T47D (cell line): ENCODE data around the gene DACT2.
A peak's percentile ranks its signal among the peaks of the same experiment; 100 is the strongest.
"Not testable (repeated sequence)": the region's sequence is repeated elsewhere in the genome, so short reads cannot be mapped to it uniquely, and the experiment has no call there.

Experiments
- DNase-seq, 2 experiments: peaks; one replicate each; pipeline versions ENCODE4 v3.0.0 to v3.0.0-alpha.2; 2011 to 2012; ENCODE audit warnings: low read depth in 1 of 2, low spot score in 1 of 2
- JUND ChIP-seq: IDR thresholded peaks from 2 replicates; pipeline ENCODE4 v1.6.1; 2012; ENCODE audit warnings: low read depth
- in situ Hi-C: cut with HindIII; loops from 2 replicates; pipeline ENCODE4 v1.10.0; 2016; ENCODE audit warnings: low sequenced_read_pairs, low pct_unique_long_range_greater_than_20kb

Gene DACT2

DNA sequence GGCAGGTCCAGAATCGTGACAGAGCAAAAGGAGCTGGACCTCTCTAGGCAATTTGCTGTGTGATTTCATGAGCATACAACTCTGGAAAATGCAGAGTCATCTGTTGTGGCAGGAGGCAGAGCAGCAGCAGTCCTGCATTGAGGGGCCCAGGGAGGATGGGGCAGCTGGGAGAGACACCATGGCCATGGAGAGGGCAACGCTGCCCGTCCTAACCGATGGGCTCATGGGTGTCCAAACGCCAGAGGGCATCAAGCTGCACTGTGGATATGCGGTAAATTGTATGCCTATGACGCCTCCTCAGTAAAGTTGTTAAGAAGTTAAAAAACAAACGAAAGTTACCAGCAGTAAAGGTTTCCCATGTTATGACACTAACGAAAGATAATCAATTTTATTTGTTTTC lies 42.2 kb upstream of the DACT2 start:
- no peak for TF ChIP-seq JUND
- in situ Hi-C loops, result no loop called here

DNA sequence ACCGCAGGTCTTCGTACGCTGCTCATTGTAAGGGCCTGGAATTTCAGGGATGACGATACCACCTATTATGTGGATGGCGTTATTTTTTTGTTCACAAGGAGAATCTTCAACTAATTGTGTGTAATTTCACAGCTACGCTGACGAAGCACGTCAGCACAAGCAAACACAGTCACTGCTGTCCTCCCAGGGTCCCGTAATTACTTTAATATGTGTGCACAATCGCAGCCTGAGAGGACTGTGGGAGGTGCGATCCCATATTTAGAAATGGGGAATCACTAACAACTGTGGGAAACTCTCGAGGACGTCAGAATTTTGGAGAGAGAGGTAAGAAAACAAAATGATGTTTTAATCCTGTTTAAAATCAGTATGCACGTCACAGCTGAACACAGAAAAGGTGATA lies 40.2 kb upstream of the DACT2 start:
- TF ChIP-seq JUND, result no peak
- DNase-seq, result peak in 1 of 2 experiments; percentile 10
- in situ Hi-C loops, result no loop called here

More for the DNA sequence above, 42.2 kb upstream of the DACT2 start:
- no peak for DNase-seq

DNA sequence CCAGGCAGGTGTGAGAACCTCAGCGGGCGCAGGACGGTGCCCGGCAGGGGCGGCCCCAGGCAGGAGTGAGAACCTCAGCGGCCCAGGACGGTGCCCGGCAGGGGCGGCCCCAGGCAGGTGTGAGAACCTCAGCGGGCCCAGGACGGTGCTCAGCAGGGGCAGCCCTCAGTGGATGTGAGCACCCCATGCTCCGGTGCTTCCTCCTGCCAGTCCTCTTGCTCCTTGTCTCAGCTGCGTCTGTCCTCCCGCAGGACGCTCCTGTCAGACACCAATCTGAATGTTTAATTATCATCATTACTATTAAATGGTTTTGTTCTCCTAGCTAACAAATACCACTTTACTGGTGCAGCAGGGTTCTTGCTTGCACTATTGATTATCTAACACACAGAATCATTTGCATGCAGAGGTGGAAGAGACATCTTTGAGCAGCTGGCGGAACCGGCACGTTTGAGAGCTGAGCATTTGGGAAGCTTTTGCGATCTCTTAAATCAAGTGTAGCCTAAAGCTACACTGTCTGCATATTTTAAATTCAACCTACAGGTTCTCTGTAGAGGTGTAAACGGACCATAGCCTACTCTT lies 39.4 kb upstream of the DACT2 start:
- TF ChIP-seq JUND, result no peak
- in situ Hi-C loops, result no loop called here
- no peak for DNase-seq

DNA sequence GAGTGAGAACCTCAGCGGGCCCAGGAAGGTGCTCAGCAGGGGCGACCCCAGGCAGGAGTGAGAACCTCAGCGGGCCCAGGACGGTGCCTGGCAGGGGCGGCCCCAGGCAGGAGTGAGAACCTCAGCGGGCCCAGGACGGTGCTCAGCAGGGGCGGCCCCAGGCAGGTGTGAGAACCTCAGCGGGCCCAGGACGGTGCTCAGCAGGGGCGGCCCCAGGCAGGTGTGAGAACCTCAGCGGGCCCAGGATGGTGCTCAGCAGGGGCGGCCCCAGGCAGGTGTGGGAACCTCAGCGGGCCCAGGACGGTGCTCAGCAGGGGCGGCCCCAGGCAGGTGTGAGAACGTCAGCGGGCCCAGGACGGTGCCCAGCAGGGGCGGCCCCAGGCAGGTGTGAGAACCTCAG lies 37.3 kb upstream of the DACT2 start:
- DNase-seq, in situ Hi-C loops: not testable (repeated sequence)

DNA sequence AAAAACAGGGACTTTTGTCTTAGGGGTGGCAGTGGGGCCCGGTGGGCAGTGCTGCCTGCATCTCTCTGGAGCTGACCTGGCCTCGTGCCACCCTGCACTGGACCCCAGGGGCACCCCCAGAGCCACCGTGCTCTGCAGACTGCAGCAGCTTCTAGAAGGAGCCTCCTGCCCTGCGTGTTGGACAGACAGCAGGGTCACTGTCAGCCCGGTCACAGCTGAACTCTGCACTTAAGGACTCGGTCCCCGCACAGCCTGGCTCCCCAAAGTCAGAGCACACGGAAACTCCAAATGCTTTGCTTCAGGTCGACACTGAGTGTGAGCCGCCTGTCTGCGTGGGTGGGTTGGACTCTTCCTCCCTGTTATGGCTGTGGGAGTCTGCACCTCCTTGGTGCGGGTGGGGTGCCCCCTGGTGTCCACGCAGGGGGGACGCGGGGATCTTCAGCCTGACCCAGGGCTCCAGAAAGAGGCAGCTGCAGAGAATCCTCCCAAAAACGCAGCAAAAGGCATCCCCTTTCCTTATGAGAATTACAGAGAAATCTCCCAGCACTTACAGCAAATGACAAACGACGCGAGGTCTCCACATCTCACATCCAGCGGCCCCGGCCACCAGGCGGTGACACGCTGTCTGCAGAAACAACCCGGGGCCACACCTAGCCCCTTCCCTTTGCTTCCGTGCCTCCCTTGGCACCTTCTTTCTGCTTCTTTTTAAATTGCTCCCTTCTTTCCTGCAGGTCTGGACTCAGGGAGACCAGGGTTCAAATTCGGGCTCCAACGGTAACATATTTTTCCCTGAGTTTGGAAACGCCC lies 36.3 kb upstream of the DACT2 start:
- no peak for TF ChIP-seq JUND
- in situ Hi-C loops, result no loop called here
- DNase-seq, result peak; percentile 57 to 63

DNA sequence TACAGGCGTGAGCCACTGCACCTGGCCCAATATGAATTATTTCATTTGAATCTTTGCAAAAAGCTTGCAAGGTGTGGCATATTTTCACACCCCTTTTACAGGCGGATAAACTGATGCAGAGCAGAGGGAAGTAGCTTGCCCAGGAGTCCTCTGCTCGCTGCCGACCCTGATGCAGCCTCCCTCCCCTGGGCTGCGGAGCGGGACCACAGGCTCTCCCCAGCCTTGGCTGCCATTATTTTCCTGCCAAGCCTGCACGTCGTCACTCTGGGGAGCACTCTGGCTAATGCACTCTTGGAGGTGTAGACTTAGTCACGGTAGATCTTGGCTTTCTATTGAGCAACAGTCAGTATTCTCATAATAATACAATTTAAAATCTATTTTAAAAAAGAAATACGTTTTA lies 34.8 kb upstream of the DACT2 start:
- TF ChIP-seq JUND, result no peak
- in situ Hi-C loops, result no loop called here
- no peak for DNase-seq

DNA sequence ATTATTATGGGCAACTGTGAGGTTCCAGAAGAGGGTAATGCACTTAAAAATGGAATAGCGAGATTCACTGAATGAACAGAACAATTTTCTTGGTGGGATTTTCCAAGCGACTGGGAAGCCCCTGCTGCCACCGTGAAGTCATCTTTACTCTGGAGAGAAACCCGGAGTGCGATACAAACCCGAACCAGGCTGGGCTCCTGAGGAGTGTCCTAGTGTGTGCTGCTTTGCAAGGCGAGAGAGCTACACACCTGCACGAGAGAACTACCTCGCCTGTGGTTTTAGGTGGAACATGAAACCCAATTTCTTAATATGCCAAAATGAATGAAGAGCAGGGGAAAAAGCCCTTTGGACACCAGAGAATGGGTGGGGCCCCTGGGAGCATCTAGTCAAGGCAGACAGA lies 33.5 kb upstream of the DACT2 start:
- no peak for DNase-seq
- in situ Hi-C loops, result no loop called here
- no peak for TF ChIP-seq JUND

DNA sequence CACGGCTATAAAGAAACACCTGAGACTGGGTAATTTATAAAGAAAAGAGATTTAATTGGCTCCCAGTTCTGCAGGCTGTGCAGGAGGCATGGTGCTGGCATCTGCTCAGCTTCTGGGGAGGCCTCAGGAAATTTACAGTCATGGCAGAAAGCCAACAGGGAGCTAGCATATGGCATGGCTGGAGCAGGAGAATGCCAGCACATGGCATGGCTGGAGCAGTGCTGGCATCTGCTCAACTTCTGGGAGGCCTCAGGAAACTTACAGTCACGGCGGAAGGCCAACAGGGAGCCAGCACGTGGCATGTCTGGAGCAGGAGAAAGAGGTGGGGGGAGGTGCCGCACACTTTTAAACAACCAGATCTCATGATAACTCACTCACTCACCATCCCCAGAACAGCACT lies 32.5 kb upstream of the DACT2 start:
- DNase-seq, result no peak
- TF ChIP-seq JUND, result no peak
- in situ Hi-C loops, result no loop called here

DNA sequence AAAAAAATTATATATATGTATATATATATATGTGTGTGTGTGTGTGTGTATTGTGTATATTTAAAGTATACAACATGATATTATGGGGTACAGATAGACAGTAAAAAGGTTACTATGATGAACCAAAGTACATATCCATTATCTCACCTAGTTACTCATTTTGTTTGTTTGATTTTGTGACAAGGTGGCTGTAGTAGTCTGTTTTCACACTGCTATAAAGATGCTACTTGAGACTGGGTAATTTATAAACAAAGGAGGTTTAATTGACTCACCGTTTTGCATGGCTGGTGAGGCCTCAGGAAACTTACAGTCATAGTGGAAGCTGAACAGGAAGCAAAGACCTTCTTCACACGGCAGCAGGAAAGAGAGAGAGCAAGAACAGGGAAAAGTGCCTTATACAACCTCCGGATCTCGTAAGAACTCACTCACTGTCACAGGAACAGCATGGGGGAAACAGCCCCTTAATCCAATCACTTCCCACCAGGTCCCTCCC lies 30.2 kb upstream of the DACT2 start:
- in situ Hi-C loops, result no loop called here
- DNase-seq, result no peak
- no peak for TF ChIP-seq JUND

DNA sequence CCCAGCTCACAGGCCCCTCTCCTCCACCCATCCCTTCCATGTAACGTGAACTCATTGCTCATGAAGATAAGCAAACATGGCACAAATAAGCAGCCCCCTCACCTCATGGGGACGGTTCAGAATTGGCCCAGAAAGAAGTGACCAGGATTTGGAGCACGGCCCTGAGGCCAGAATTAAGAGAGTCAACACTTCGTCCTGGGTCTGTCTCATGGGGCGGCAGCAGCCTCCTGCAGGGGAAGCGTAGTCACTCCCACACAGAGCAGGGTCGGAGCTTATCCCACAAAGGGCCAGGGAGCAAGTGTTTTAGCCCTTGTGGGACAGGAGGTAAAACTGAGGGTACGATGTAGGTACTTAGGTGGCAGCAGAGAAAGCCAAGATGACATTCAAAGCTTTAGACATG lies 28.6 kb upstream of the DACT2 start:
- TF ChIP-seq JUND, result no peak
- no peak for DNase-seq
- in situ Hi-C loops, result no loop called here

DNA sequence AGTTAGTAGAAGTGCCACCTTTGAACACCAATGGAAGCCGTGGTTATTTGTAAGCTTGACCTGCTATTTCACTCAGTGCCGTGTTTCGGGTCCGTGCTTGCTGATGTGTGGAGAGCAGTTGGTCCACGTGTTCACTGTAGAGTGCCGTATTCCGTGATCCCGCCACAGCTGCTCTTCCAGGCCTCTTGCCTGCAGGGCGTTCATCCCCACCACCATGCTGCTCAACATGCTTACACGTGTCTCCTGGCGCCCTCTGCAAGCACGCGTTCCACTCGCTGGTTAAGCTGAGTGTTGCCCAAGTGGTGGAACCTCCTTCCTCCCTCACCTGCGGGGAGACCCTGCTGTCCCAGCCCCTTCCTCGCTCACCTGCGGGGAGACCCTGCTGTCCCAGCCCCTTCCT lies 28.0 kb upstream of the DACT2 start:
- DNase-seq, result no peak
- no peak for TF ChIP-seq JUND
- in situ Hi-C loops, result no loop called here

DNA sequence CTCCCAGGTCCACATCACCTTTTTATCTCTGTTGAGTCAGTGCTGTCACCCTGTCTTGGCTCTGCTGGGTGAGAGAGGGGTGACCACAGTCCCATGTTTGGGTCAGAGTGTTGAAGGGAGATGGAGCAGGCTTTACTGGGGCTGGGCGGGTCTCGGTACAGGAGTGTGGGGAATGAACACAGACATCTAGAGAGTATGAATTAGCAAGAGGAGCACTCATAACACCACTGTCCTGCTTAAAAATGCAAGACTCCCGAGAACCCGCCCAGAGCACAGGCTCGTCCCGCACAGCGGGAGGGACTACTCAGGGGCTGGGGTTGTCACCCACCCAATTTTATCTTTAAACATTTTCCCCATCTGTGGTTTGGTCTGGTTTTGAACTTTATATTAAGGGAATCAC lies 27.5 kb upstream of the DACT2 start:
- no peak for DNase-seq
- no peak for TF ChIP-seq JUND
- in situ Hi-C loops, result no loop called here

DNA sequence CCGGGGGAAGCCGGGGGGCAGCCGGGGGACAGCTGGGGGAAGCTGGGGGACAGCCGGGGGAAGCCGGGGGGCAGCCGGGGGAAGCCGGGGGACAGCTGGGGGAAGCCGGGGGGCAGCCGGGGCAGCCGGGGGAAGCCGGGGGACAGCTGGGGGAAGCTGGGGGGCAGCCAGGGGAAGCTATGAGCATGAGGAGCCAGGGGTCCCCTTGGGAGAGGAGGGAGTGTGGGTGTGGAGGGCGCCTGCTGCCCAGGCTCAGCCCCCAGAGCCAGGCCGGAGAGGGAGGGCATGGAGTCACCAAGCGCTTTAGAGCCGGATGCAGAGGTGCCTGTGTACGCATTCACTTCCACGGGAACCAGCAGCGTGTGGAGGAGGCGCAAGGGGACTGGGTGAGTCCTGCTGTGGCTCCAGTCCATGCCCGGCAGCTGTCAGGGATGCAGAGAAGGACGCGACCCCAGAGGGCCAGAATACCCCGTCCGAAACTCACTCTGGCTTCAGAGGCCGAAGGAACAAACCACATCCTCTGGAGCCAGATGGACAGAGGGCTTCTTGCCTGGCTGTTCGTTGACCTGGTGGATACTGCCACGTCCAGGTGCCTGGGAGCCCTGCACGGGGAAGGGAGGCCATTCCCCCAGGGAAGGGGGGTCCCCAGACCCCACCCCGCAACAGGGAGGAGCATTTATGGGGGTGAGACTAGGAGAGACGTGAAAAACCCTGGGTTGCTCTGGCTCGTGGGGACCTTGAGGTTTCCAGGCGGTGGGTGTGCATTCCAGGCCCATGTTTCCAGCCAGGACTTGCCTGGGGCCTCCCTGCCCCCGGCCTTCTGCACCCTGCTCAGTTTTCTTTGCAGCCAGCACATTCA lies 26.5 kb upstream of the DACT2 start:
- no peak for TF ChIP-seq JUND
- in situ Hi-C loops, result no loop called here
- no peak for DNase-seq
